ENCODE results near the gene IVD.

IVD gene

DNA sequence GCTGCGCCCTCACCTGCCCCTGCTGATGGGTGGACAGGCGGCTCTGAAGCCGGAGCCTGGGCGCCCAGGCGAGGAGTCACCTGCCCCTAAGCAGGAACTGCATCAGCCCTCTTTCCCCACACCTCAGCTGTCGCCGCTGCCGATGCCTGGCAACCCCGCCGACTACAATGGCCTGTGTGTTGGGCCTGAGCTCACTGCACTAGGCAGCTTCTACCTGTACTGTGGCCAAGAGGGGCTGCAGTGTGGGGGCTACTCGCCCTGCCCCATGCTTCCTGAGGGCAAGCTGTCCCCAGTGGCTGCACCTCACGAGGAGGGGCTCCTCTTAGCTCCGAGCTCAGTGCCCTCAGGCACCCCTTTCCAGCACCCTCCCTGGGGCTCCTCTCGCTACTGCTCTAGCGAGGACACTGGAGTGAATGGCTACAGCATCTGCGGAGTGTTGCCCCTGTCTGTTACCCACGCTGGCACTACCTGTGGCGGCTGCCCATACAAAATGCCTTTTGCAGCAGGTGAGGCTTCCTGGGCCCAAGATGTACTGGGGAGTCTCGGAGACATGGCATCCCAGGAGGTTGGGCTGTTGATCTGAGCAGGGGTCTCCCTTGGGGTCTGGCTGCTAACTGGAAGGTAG, 53.9 kb downstream of the IVD start:
- TF ChIP-seq POLR2A (IDR thresholded peaks at IDR 0.05; ENCODE audit: low read depth, low read length): no peak
- TF ChIP-seq SPI1 (IDR thresholded peaks at IDR 0.05; ENCODE audit: low read depth, low read length): no peak
- no peak for DNase-seq (ENCODE audit: insufficient read length, low spot score)
- no peak for FAIRE-seq

DNA sequence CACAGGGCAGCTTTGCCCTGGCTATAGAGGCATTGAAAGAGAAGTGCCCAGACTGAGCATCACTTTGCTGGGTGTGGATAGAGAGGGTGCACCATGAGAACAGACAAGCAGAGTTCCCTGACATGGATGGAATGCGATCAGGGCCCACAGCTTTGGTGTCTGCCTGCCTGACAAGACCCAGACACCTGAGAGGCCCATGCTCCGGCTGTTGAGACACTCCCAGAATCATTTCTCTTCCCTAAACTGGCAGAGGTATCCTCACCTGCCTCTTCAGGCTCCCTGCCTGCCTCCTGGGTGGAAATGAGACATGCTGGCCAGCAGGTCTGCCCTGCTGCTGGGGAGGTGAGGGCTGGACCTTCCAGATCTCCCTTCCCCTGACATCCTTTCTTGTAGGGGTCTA, 54.8 kb downstream of the IVD start:
- FAIRE-seq (no peak), DNase-seq (ENCODE audit: insufficient read length, low spot score) (no peak)
- TF ChIP-seq POU2F2 (IDR thresholded peaks at IDR 0.05; ENCODE audit: low read depth, low read length) (no peak), POLR2AphosphoS5 (IDR thresholded peaks at IDR 0.05; ENCODE audit: low read depth, low read length) (no peak), PAX5 (IDR thresholded peaks at IDR 0.05; ENCODE audit: insufficient read depth, low read length, severe bottlenecking) (no peak), TAF1 (IDR thresholded peaks at IDR 0.05; ENCODE audit: low read depth, low read length) (no peak)

- TF ChIP-seq PAX5 (IDR thresholded peaks at IDR 0.05; ENCODE audit: insufficient read depth, low read length, severe bottlenecking) (no peak), POLR2AphosphoS5 (IDR thresholded peaks at IDR 0.05; ENCODE audit: low read depth, low read length) (no peak), TAF1 (IDR thresholded peaks at IDR 0.05; ENCODE audit: low read depth, low read length) (no peak), POLR2A (IDR thresholded peaks at IDR 0.05; ENCODE audit: low read depth, low read length) (no peak), POU2F2 (IDR thresholded peaks at IDR 0.05; ENCODE audit: low read depth, low read length) (no peak), SPI1 (IDR thresholded peaks at IDR 0.05; ENCODE audit: low read depth, low read length) (no peak)
- DNase-seq (ENCODE audit: insufficient read length, low spot score): no peak
- no peak for FAIRE-seq
These were observed 56.4 kb downstream of the IVD start for GRCh38 chr15:40461958-40462357.

- TF ChIP-seq POLR2A (IDR thresholded peaks at IDR 0.05; ENCODE audit: low read depth, low read length): no peak
- no peak for TF ChIP-seq SPI1 (IDR thresholded peaks at IDR 0.05; ENCODE audit: low read depth, low read length)
- no peak for TF ChIP-seq PAX5 (IDR thresholded peaks at IDR 0.05; ENCODE audit: insufficient read depth, low read length, severe bottlenecking)
- TF ChIP-seq POLR2AphosphoS5 (IDR thresholded peaks at IDR 0.05; ENCODE audit: low read depth, low read length): no peak
- no peak for TF ChIP-seq POU2F2 (IDR thresholded peaks at IDR 0.05; ENCODE audit: low read depth, low read length)
- TF ChIP-seq TAF1 (IDR thresholded peaks at IDR 0.05; ENCODE audit: low read depth, low read length): no peak
- DNase-seq (ENCODE audit: insufficient read length, low spot score) (no peak), FAIRE-seq (no peak)
These were observed 57.7 kb downstream of the IVD start for GRCh38 chr15:40463279-40463678.

- no peak for DNase-seq (ENCODE audit: insufficient read length, low spot score)
- no peak for TF ChIP-seq POLR2A (IDR thresholded peaks at IDR 0.05; ENCODE audit: low read depth, low read length)
- TF ChIP-seq POLR2AphosphoS5 (IDR thresholded peaks at IDR 0.05; ENCODE audit: low read depth, low read length): no peak
- FAIRE-seq: no peak
These were observed 58.4 kb downstream of the IVD start for GRCh38 chr15:40463886-40464545.

DNA sequence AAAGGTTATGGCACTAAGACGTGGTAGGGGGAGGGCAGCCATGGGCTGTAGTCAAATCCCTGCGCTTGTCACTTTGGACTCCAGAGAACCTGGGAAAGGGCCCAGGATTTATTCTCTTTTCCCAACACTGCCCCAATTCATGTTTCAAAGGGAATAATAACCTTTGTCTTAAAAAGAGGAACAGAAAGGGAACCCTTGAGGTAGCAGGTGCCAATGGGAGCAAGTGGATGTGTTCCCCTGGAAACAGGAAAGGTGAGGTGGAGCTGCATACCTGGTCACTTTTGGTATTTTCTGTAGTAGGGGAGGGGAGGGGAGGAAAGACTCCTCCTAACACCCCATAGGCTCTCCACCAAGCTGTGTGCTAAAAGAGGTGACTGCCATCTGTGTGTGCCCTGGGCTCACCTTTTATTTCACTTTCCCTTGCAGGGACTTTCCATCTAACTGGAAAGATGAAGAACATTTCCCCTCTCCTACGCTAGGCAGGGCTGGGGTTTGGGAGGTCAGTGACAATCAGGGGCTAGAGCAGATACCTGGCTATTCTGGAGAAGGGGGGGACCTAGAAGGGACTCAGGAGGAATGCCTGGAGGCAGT, 59.1 kb downstream of the IVD start:
- FAIRE-seq: no peak
- peak; percentile 74 for TF ChIP-seq SPI1 (IDR thresholded peaks at IDR 0.05; ENCODE audit: low read depth, low read length)
- TF ChIP-seq POU2F2 (IDR thresholded peaks at IDR 0.05; ENCODE audit: low read depth, low read length): no peak
- no peak for DNase-seq (ENCODE audit: insufficient read length, low spot score)

DNA sequence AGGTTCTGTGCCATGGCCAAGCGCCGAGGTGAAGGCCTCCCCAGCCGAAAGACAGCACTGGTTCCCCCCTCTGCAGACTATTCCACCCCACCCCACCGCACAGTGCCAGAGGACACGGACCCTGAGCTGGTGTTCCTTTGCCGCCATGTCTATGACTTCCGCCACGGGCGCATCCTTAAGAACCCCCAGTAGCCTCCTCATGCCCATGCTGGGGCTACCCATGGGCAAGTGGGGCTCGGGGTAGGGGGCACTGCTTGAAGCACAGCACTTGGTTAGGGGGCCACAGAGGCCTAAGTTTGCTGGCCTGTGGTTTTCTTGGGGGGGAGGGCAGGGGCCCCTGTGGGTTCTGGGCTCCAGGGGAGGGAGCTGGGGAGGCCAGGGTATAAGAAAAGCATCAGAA, 60.3 kb downstream of the IVD start:
- FAIRE-seq (no peak), DNase-seq (ENCODE audit: insufficient read length, low spot score) (no peak)
- TF ChIP-seq PAX5 (IDR thresholded peaks at IDR 0.05; ENCODE audit: insufficient read depth, low read length, severe bottlenecking): no peak
- TF ChIP-seq POLR2AphosphoS5 (IDR thresholded peaks at IDR 0.05; ENCODE audit: low read depth, low read length): no peak

GRCh38 chr15:40466426-40467260, 61.0 kb downstream of the IVD start:
- FAIRE-seq: no peak
- TF ChIP-seq SPI1 (IDR thresholded peaks at IDR 0.05; ENCODE audit: low read depth, low read length): no peak
- no peak for TF ChIP-seq POLR2A (IDR thresholded peaks at IDR 0.05; ENCODE audit: low read depth, low read length)
- DNase-seq (ENCODE audit: insufficient read length, low spot score): no peak

- TF ChIP-seq POU2F2 (IDR thresholded peaks at IDR 0.05; ENCODE audit: low read depth, low read length) (no peak), TAF1 (IDR thresholded peaks at IDR 0.05; ENCODE audit: low read depth, low read length) (no peak), POLR2A (IDR thresholded peaks at IDR 0.05; ENCODE audit: low read depth, low read length) (no peak), SPI1 (IDR thresholded peaks at IDR 0.05; ENCODE audit: low read depth, low read length) (no peak), PAX5 (IDR thresholded peaks at IDR 0.05; ENCODE audit: insufficient read depth, low read length, severe bottlenecking) (no peak), POLR2AphosphoS5 (IDR thresholded peaks at IDR 0.05; ENCODE audit: low read depth, low read length) (no peak)
- DNase-seq (ENCODE audit: insufficient read length, low spot score) (no peak), FAIRE-seq (no peak)
These were observed 61.6 kb downstream of the IVD start for GRCh38 chr15:40467261-40467615.

- no peak for FAIRE-seq
- TF ChIP-seq POU2F2 (IDR thresholded peaks at IDR 0.05; ENCODE audit: low read depth, low read length) (no peak), POLR2A (IDR thresholded peaks at IDR 0.05; ENCODE audit: low read depth, low read length) (no peak), SPI1 (IDR thresholded peaks at IDR 0.05; ENCODE audit: low read depth, low read length) (peak; percentile 46)
- no peak for DNase-seq (ENCODE audit: insufficient read length, low spot score)
These were observed 63.3 kb downstream of the IVD start for GRCh38 chr15:40468898-40469331.

Measured in GM12891 (cell line).